Kasumi-1 (cell line): ENCODE results near the gene H3-3A.
"Not testable (repeated sequence)": the region's sequence is repeated elsewhere in the genome, so short reads cannot be mapped to it uniquely, and the experiment has no call there.

Experiments
- DNase-seq, 2 experiments: peaks; one replicate each; lab custom pipeline; 2025; lab: John Stamatoyannopoulos, UW

H3-3A gene

GRCh38 chr1:226085675-226086285 is 23.3 kb downstream of the H3-3A start:
- no peak for DNase-seq

GRCh38 chr1:226086776-226087175 is 24.3 kb downstream of the H3-3A start:
- no peak for DNase-seq

DNA sequence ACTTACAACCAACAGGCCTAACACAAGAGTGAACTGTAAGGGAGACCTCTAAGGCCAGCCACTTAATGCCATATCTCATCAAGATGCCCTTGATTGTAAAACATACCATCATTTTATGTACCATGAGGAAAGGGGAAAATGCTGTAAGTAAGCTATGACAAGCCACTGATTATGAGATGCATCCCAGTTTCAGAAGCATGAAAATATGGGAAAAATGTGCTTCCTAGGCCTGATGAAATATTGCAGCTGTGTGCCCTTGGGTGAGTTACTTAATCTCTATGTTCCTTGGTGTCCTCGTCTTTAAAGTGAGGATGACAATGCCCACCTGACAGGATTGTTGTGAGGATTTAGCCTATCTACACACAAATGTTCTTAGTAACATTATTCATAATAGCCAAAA is 28.9 kb downstream of the H3-3A start:
- no peak for DNase-seq

- DNase-seq, result not testable (repeated sequence)
Observed at GRCh38 chr1:226092048-226092820, 29.7 kb downstream of the H3-3A start.

GRCh38 chr1:226092965-226093364 is 30.4 kb downstream of the H3-3A start:
- DNase-seq, result no peak

DNA sequence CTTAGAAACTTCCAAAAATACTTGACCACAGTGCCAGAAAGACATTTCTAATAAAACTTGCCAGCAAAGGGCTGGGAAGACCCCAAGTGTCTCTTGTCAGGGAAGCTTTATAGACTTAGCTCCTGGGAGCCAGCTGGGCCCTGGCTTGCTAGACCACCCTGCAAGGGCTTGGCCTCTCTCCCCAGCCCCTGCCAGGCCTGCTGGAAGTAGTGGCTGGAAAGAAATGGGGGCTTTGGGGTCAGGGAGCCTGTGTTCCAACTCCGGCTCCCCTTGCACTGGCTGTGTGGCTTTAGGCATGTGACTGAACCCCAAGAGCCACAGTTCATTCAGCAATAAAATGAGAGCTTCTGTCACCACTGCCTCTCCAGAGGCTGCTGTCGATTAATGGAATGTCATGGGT is 31.1 kb downstream of the H3-3A start:
- no peak for DNase-seq

GRCh38 chr1:226094451-226094850 is 31.9 kb downstream of the H3-3A start:
- no peak for DNase-seq

DNA sequence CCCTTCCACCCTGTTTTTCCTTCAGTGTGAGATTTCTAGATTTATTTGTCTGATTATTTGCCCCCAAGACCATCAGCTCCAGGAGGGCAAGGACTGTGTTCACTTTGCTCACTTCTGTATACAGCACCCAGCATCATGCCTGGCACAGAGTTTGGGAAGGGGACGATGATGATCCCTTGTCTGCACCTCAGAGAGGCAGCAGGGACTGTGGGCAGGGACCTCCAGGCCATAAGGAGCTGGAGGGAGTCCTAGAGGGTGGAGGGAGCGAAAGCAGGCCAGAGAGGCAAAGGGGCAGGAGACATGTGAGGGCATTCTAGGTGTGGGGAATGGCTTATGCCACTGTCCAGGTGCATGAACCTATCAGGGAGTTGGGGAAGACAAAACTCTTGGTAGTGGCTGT is 32.8 kb downstream of the H3-3A start:
- no peak for DNase-seq

DNA sequence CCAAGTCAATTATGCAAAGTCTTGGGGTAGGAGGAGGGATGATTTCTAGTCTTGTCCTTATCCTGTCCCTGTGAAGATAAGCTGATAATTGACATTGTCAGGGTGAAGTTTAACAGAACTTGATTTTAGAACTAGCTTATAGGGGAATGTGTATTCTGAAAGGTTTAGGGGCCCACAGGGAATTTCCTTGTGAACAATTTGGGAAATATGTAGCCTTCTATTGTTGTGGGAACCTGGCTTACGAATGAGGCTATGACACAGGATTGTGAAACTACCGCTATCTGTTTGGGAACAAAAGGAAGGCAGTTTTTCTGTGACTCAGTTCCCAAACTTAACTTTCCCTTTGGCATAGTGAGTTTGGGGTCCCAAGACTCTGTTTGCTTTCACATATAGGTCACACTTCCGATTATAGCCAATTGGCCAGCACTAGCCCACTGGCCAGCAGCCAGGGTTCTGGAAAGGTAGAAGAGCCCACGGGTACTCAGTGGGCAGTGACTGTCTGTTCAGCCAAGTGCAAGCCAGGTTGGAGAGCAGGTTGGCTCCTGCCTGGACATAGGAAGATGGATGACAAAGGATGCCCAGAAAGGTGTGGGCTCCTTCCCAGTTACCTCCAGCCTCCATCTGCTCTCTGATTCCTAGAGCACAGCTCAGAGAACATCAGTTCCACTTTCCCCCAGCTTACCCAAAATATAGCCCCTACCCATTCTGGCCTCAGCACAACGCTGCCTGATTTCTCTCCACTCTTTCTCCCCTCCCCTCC is 35.5 kb downstream of the H3-3A start:
- no peak for DNase-seq

- DNase-seq, result no peak
Observed at GRCh38 chr1:226098870-226099835, 36.6 kb downstream of the H3-3A start.

DNA sequence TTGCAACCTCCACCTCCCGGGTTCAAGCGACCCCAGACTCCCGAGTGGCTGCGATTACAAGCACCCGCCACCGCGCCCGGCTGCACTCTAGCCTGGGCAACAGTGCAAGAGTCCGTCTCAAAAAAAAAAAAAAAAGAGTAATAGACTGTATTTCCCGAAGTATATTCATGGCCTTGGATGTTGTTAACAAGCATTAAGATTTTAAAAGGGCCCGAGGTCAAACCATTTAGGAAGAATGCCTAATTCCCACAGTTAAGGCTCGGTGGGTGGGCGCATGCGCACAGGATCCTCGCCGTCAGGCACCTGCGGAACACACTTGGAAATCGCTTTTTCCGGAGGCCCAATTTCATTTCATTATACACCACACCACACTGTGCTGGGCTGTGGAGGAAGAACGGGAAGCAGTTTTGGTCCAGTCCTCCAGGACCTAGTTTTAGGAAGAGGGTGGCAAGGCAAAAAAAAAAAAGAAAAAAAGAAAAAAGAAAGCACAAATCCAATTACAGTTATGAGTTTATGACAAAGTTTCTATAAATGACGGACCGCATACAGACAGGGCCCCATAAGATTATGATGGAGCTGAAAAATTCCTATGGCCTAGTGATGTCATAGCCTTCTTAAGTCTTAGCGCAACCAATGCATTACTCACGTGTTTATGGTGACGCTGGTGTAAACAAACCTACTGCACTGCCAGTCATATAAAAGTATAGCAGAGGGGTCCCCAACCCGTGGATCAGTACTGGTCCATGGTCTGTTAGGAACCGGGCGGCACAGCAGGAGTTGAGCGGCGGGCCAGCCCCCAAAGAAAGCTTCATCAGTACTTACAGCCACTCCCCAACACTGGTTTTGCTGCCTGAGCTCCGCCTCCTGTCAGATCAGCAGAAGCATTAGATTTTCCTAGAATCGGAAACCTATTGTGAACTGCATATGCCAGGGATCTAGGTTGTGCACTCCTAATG is 38.2 kb downstream of the H3-3A start:
- DNase-seq, result peak; percentile 37 to 51

GRCh38 chr1:226104671-226105121 is 42.2 kb downstream of the H3-3A start:
- DNase-seq, result no peak

- no peak for DNase-seq
Observed at GRCh38 chr1:226107471-226108460, 45.2 kb downstream of the H3-3A start.

GRCh38 chr1:226108935-226109828 is 46.7 kb downstream of the H3-3A start:
- no peak for DNase-seq

DNA sequence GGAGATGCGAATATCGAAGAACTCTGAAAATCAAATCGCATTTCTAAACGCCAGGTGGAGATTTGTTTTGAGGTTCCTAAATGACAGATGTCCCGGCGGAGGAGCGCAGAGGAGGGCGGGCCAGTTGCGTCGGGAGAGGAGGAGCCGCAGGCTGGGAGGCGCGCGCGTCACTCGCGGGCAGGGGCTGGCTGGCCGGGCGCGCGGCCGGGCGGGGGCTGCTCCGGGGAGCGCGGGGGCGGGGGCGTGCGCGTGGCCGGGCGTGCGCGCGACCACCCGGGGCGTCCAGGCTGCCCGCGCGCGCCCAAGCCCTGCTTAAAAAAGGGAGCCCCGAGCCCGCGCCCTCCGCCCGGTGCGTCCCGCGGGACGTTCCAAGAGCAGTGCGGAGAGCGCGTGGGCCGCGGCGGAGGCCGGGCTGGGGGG is 47.3 kb downstream of the H3-3A start:
- peak; percentile 75 to 83 for DNase-seq

- DNase-seq, result peak; percentile 40 to 56
Observed at GRCh38 chr1:226110249-226111097, 48.0 kb downstream of the H3-3A start.
